Skin epidermis (tissue), 12 donors: ENCODE measurements around the gene VPS13C.
A peak's percentile ranks its signal among the peaks of the same experiment; 100 is the strongest.

ENCODE experiments used
- H3K27ac ChIP-seq, 21 experiments: fragments of 200-600 bp; sonication (generic) in 11 of 21; one replicate each; pipeline ENCODE4 v1.5.0; 2020; ENCODE audit warnings: mild to moderate bottlenecking in 3 of 21, inconsistent platforms in 2 of 21, moderate library complexity in 2 of 21
- H3K4me3 ChIP-seq, 7 experiments: fragments of 200-600 bp; sonication (generic) in 2 of 7; one replicate each; pipeline ENCODE4 v1.5.0; 2020; ENCODE audit warnings: inconsistent platforms in 2 of 7, mild to moderate bottlenecking in 2 of 7, moderate library complexity in 1 of 7

Gene VPS13C

GRCh38 chr15:62075595-62076277, 15.5 kb upstream of the VPS13C start:
- Histone ChIP-seq H3K27ac (peak overlapping the region in 6 of 21 experiments; percentile 13 to 61 (median 44)), H3K4me3 (no peak overlapping the region)

- Histone ChIP-seq H3K27ac (no peak overlapping the region), H3K4me3 (no peak overlapping the region)
These were observed 11.6 kb upstream of the VPS13C start for GRCh38 chr15:62071711-62072308.

- Histone ChIP-seq H3K4me3 (no peak overlapping the region), H3K27ac (no peak overlapping the region)
These were observed 9.3 kb upstream of the VPS13C start for GRCh38 chr15:62069551-62069950.

GRCh38 chr15:62068810-62069167, 8.5 kb upstream of the VPS13C start:
- peak overlapping the region in 10 of 21 experiments; percentile 8 to 82 (median 58) for H3K27ac ChIP-seq
- peak overlapping the region; percentile 42 to 55 (median 48) for H3K4me3 ChIP-seq

GRCh38 chr15:62068071-62068809, 8.0 kb upstream of the VPS13C start:
- H3K27ac ChIP-seq, result peak overlapping the region in 11 of 21 experiments; percentile 8 to 82 (median 55)
- H3K4me3 ChIP-seq, result peak overlapping the region; percentile 42 to 55 (median 48)

- H3K27ac ChIP-seq, result peak overlapping the region in 5 of 21 experiments; percentile 14 to 74 (median 37)
- H3K4me3 ChIP-seq, result peak overlapping the region; percentile 27 to 55 (median 48)
These were observed 7.3 kb upstream of the VPS13C start for GRCh38 chr15:62067448-62068044.

- H3K4me3 ChIP-seq, result peak within 1 kb of the TSS; percentile 27 to 55 (median 48)
- peak within 1 kb of the TSS in 5 of 21 experiments; percentile 14 to 74 (median 37) for H3K27ac ChIP-seq
These were observed 6.6 kb upstream of the VPS13C start, which contains the start of gene C2CD4A for GRCh38 chr15:62066663-62067447. C2CD4A (plus strand) TSS chr15:62066977; CDS start chr15:62067614, 637 bp downstream.

GRCh38 chr15:62063825-62064635, 3.8 kb upstream of the VPS13C start:
- H3K4me3 ChIP-seq, result no peak overlapping the region
- peak overlapping the region in 1 of 21 experiments; percentile 31 for H3K27ac ChIP-seq

- Histone ChIP-seq H3K27ac (peak overlapping the region in 19 of 21 experiments; percentile 3 to 98 (median 93)), H3K4me3 (peak overlapping the region; percentile 81 to 95 (median 92))
These were observed 641 bp upstream of the VPS13C start for GRCh38 chr15:62060896-62061280.

GRCh38 chr15:62059816-62060112, 483 bp downstream of the VPS13C start:
- peak overlapping the region; percentile 71 to 98 (median 93) for H3K27ac ChIP-seq
- H3K4me3 ChIP-seq, result peak overlapping the region; percentile 81 to 95 (median 92)

GRCh38 chr15:62059108-62059815, 985 bp downstream of the VPS13C start:
- peak overlapping the region; percentile 81 to 95 (median 92) for H3K4me3 ChIP-seq
- peak overlapping the region in 20 of 21 experiments; percentile 71 to 98 (median 93) for H3K27ac ChIP-seq

GRCh38 chr15:62058327-62059028, 1.8 kb downstream of the VPS13C start:
- H3K4me3 ChIP-seq, result no peak overlapping the region
- H3K27ac ChIP-seq, result no peak overlapping the region

GRCh38 chr15:62057341-62057980, 2.8 kb downstream of the VPS13C start:
- H3K4me3 ChIP-seq, result no peak overlapping the region
- H3K27ac ChIP-seq, result no peak overlapping the region

- no peak overlapping the region for H3K4me3 ChIP-seq
- no peak overlapping the region for H3K27ac ChIP-seq
These were observed 5.3 kb downstream of the VPS13C start for GRCh38 chr15:62054979-62055378.

GRCh38 chr15:62053439-62054085, 6.7 kb downstream of the VPS13C start:
- no peak overlapping the region for H3K4me3 ChIP-seq
- H3K27ac ChIP-seq, result no peak overlapping the region

GRCh38 chr15:62052713-62053112, 7.5 kb downstream of the VPS13C start:
- Histone ChIP-seq H3K27ac (no peak overlapping the region), H3K4me3 (no peak overlapping the region)
